GM18868 (cell line): ENCODE data around the gene FAM193B.
"Not testable (repeated sequence)": the region's sequence is repeated elsewhere in the genome, so short reads cannot be mapped to it uniquely, and the experiment has no call there.

Experiments
- ATAC-seq: cut with Tn5 transposase; IDR thresholded peaks from one replicate; pipeline ENCODE4 v1.9.1; 2021; ENCODE audit warnings: mild to moderate bottlenecking, moderate library complexity; ENCODE audit not compliant: unreplicated experiment

Gene FAM193B

GRCh38 chr5:177538876-177539275 is 15.5 kb downstream of the FAM193B start:
- ATAC-seq, result no peak

- no peak for ATAC-seq
Observed at GRCh38 chr5:177537389-177538361, 16.7 kb downstream of the FAM193B start.

GRCh38 chr5:177536386-177536785 is 18.0 kb downstream of the FAM193B start:
- ATAC-seq, result no peak

GRCh38 chr5:177535125-177535524 is 19.2 kb downstream of the FAM193B start:
- ATAC-seq, result no peak

- ATAC-seq, result not testable (repeated sequence)
Observed at GRCh38 chr5:177534433-177534832, 19.9 kb downstream of the FAM193B start.

- ATAC-seq, result no peak
Observed at GRCh38 chr5:177531209-177531940, 23.0 kb downstream of the FAM193B start.

GRCh38 chr5:177530638-177531037 is 23.7 kb downstream of the FAM193B start:
- no peak for ATAC-seq

GRCh38 chr5:177529247-177530203 is 24.8 kb downstream of the FAM193B start:
- no peak for ATAC-seq

- no peak for ATAC-seq
Observed at GRCh38 chr5:177528631-177529030, 25.7 kb downstream of the FAM193B start.

- no peak for ATAC-seq
Observed at GRCh38 chr5:177527595-177527994, 26.8 kb downstream of the FAM193B start.

GRCh38 chr5:177526791-177527190 is 27.6 kb downstream of the FAM193B start:
- ATAC-seq, result no peak

GRCh38 chr5:177526191-177526590 is 28.2 kb downstream of the FAM193B start:
- no peak for ATAC-seq

GRCh38 chr5:177524941-177525655 is 29.3 kb downstream of the FAM193B start:
- ATAC-seq, result no peak

- no peak for ATAC-seq
Observed at GRCh38 chr5:177524539-177524900, 29.8 kb downstream of the FAM193B start.

GRCh38 chr5:177523711-177524538 is 30.4 kb downstream of the FAM193B start:
- ATAC-seq, result no peak

GRCh38 chr5:177520916-177521513 is 33.3 kb downstream of the FAM193B start:
- ATAC-seq, result no peak

GRCh38 chr5:177520271-177520670 is 34.1 kb downstream of the FAM193B start:
- ATAC-seq, result no peak

GRCh38 chr5:177519463-177520235 is 34.7 kb downstream of the FAM193B start:
- no peak for ATAC-seq
